ENCODE results near the gene N4BP2L1.

- TF ChIP-seq RNF2 (IDR thresholded peaks at IDR 0.05; ENCODE audit: borderline replicate concordance, low read depth, low read length, missing control alignments, poor library complexity, severe bottlenecking): no peak
- no peak for TF ChIP-seq EGR1 (IDR thresholded peaks at IDR 0.05; ENCODE audit: borderline replicate concordance, low read depth, low read length)
- no peak for TF ChIP-seq SIN3A (conservative IDR thresholded peaks at IDR 0.05 in 1 of 2, IDR thresholded peaks at IDR 0.05 in 1 of 2; ENCODE audit: low read depth in 1 of 2, low read length in 2 of 2)
- no peak for TF ChIP-seq CBX5 (IDR thresholded peaks at IDR 0.05; ENCODE audit: low read depth, low read length)
- TF ChIP-seq CTCF (IDR thresholded peaks at IDR 0.05; ENCODE audit: control extremely low read depth in 1 of 3, insufficient read depth in 1 of 3, low read depth in 1 of 3, low read length in 3 of 3): no peak
These were observed 8.1 kb downstream of the N4BP2L1 start for GRCh38 chr13:32419862-32420261.

Measured in H1 (cell line).